Ovary (tissue), 3 donors: ENCODE measurements around the gene BRK1.

Experiments used
- CTCF ChIP-seq, 3 donors: fragments of 450-650 bp in 2 of 3; fragments of 200-600 bp in 1 of 3; IDR thresholded peaks; one replicate each; pipeline versions ENCODE4 v1.5.1 to v1.8.0; 2016 to 2022; ENCODE audit warnings: antibody characterized with exemption in 3 of 3, mild to moderate bottlenecking in 1 of 3
- POLR2A ChIP-seq: fragments of 450-650 bp; IDR thresholded peaks from one replicate; pipeline ENCODE4 v1.6.1; 2017; ENCODE audit warnings: antibody characterized with exemption, mild to moderate bottlenecking, moderate library complexity
- donor health status: DM: no; HTN: no; CAD: no.

GRCh38 chr3:10108091-10108490 lies 7.4 kb upstream of the BRK1 start, which contains the start of gene FANCD2OS:
- TF ChIP-seq CTCF (IDR thresholded peaks at IDR 0.05) (no peak), POLR2A (no peak)
